Transverse colon (tissue), 4 donors: ENCODE data around the gene C10orf71.

Source experiments
- CTCF ChIP-seq, 5 experiments: fragments of 200-600 bp in 3 of 5; fragments of 450-650 bp in 2 of 5; sonication (generic) in 3 of 5; IDR thresholded peaks; 1 replicate in 2 of 5; 2 replicates in 3 of 5; pipeline ENCODE4 v1.5.1; 2016 to 2017; ENCODE audit warnings: antibody characterized with exemption in 5 of 5, inconsistent platforms in 3 of 5, mild to moderate bottlenecking in 2 of 5, moderate library complexity in 1 of 5
- EP300 ChIP-seq: sonication (generic); formaldehyde crosslinking; IDR thresholded peaks from one replicate; pipeline ENCODE4 v1.6.1; 2017; ENCODE audit warnings: antibody characterized with exemption, low read depth
- POLR2A ChIP-seq: fragments of 450-650 bp; IDR thresholded peaks from one replicate; pipeline ENCODE4 v1.6.1; 2016; ENCODE audit warnings: antibody characterized with exemption, mild to moderate bottlenecking, moderate library complexity
- POLR2AphosphoS5 ChIP-seq, 3 donors: sonication (generic); formaldehyde crosslinking; IDR thresholded peaks; one replicate each; pipeline ENCODE4 v1.6.1; 2016; ENCODE audit warnings: antibody characterized with exemption in 3 of 3

- TF ChIP-seq POLR2AphosphoS5 (IDR thresholded peaks at IDR 0.05): no peak
- no peak for TF ChIP-seq CTCF (IDR thresholded peaks at IDR 0.05)
- TF ChIP-seq POLR2A: no peak
- TF ChIP-seq EP300: no peak
Observed at GRCh38 chr10:49361178-49361554, 62.2 kb downstream of the C10orf71 start.
